CD8-positive, alpha-beta memory T cell (primary cell): ENCODE results near the gene AP4M1. TPM values are rescaled to one million over a fixed set of nuclear protein-coding genes. Genes with fewer than 3 reads are reported as not detected.

Source experiments
- CTCF ChIA-PET: fragments of 350-600 bp; sonication (Branson Sonifier 250); formaldehyde crosslinking; loops from one replicate; lab custom pipeline; 2021; ENCODE audit warnings: antibody characterized with exemption; lab: Charles Lee
- POLR2A ChIA-PET: fragments of 350-600 bp; sonication (Branson Sonifier 250); formaldehyde crosslinking; loops from one replicate; lab custom pipeline; 2021; ENCODE audit warnings: antibody characterized with exemption; lab: Charles Lee
- DNase-seq, 5 donors: peaks; one replicate each; pipeline versions ENCODE4 v3.0.0 to v3.0.0-alpha.2; 2020 to 2022; ENCODE audit warnings: mixed read lengths in 1 of 5
- H3K27ac ChIP-seq: one replicate; pipeline ENCODE4 v1.7.0; 2013; ENCODE audit warnings: low read depth, mild to moderate bottlenecking, low read length, moderate library complexity
- H3K27me3 ChIP-seq: 2 replicates; pipeline ENCODE4 v1.7.0; 2013; ENCODE audit warnings: low read length, mild to moderate bottlenecking; ENCODE audit not compliant: insufficient read depth, poor library complexity, severe bottlenecking
- H3K36me3 ChIP-seq: 2 replicates; pipeline ENCODE4 v1.7.0; 2013; ENCODE audit warnings: mild to moderate bottlenecking, low read length, moderate library complexity; ENCODE audit not compliant: insufficient read depth
- H3K4me1 ChIP-seq: 2 replicates; pipeline ENCODE4 v1.7.0; 2013; ENCODE audit warnings: mild to moderate bottlenecking, low read length, moderate library complexity; ENCODE audit not compliant: insufficient read depth
- H3K4me3 ChIP-seq: 2 replicates; pipeline ENCODE4 v1.7.0; 2013; ENCODE audit warnings: mild to moderate bottlenecking, low read length
- H3K9me3 ChIP-seq: 2 replicates; pipeline ENCODE4 v1.7.0; 2013; ENCODE audit warnings: mild to moderate bottlenecking, low read length
- H3K27ac Mint-ChIP-seq, 8 donors: one replicate each; pipeline ENCODE4 v1.8.0; 2020 to 2021; ENCODE audit warnings: mixed read lengths in 8 of 8, mild to moderate bottlenecking in 6 of 8, inconsistent platforms in 3 of 8, moderate library complexity in 3 of 8
- H3K27me3 Mint-ChIP-seq, 2 donors: one replicate each; pipeline ENCODE4 v1.8.0; 2020 to 2021; ENCODE audit warnings: mixed read lengths in 2 of 2, mild to moderate bottlenecking in 1 of 2, moderate library complexity in 1 of 2
- H3K36me3 Mint-ChIP-seq, 3 donors: one replicate each; pipeline ENCODE4 v1.8.0; 2020 to 2021; ENCODE audit warnings: mixed read lengths in 3 of 3, inconsistent platforms in 1 of 3, mild to moderate bottlenecking in 1 of 3
- H3K4me1 Mint-ChIP-seq, 3 donors: one replicate each; pipeline ENCODE4 v1.8.0; 2020 to 2021; ENCODE audit warnings: mixed read lengths in 3 of 3, inconsistent platforms in 1 of 3, mild to moderate bottlenecking in 1 of 3
- H3K4me3 Mint-ChIP-seq, 7 donors: one replicate each; pipeline ENCODE4 v1.8.0; 2020 to 2021; ENCODE audit warnings: mixed read lengths in 7 of 7, mild to moderate bottlenecking in 6 of 7, moderate library complexity in 4 of 7, inconsistent platforms in 2 of 7
- H3K9me3 Mint-ChIP-seq, 5 donors: one replicate each; pipeline ENCODE4 v1.8.0; 2020 to 2022; ENCODE audit warnings: mixed read lengths in 5 of 5, mild to moderate bottlenecking in 3 of 5, moderate library complexity in 2 of 5, inconsistent platforms in 1 of 5
- polyA plus RNA-seq: library from polyadenylated mRNA; unstranded; fragments of 300-500 nt; fragmentation: Illumina TruSeq; gene quantifications from one replicate; pipeline ENCODE4 v1.2.3, GENCODE V29; 2021
- total RNA-seq, 2 experiments: library from RNA; stranded (reverse); gene quantifications; one replicate each; pipeline ENCODE4 v1.2.3, GENCODE V29; 2021

Gene AP4M1
- total and polyA plus RNA-seq, 3 experiments from 2014 or later: 5.2 to 17.3 (median 13.8) TPM

DNA sequence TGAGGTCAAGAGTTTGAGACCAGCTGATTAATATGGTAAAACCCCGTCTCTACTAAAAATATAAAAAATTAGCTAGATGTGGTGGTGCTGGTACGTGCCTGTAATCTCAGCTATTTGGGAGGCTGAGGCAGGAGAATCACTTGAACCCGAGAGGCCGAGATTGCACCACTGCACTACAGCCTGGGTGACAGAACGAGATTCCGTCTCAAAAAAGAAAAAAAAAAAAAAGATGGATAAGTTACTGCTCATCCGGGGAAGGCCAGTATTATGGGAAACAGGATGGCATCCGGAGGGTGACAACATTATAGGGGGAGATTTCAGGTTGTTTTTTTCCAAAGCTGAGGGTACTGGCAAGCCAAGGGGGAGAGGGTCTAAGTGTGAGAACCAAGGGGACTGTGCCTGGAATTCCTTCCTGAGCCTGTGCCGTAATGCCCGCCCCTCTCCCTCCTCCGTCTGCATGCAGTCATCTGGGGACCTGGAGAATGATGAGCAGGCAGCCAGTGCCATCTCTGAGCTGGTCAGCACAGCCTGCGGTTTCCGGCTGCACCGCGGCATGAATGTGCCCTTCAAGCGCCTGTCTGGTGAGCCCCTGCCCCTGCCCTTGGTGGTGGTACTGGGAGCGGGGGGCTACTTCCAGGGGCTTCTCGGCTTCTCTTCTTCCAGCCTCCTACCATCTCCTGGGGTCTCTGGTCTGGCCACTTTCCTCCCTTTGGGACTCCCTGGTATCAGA lies 51.7 kb downstream of the AP4M1 start:
- H3K4me1 Mint-ChIP-seq: peaks cover 48 to 81% (median 73%) of the 10 kb centered on the region in 3 donors
- Histone ChIP-seq H3K4me1 (peaks cover 51% of the 10 kb centered on the region), H3K27me3 (no peaks in the 10 kb centered on the region), H3K36me3 (peaks cover 13% of the 10 kb centered on the region), H3K9me3 (no peaks in the 10 kb centered on the region), H3K4me3 (no peak overlapping the region), H3K27ac (no peak overlapping the region)
- H3K9me3 Mint-ChIP-seq: no peaks in the 10 kb centered on the region
- H3K27me3 Mint-ChIP-seq: no peaks in the 10 kb centered on the region
- CTCF ChIA-PET: no interaction called here
- no peak for DNase-seq
- peak overlapping the region in 4 of 8 donors; percentile 13 to 79 (median 42) for H3K27ac Mint-ChIP-seq
- peaks cover 0 to 76% (median 13%) of the 10 kb centered on the region in 3 donors for H3K36me3 Mint-ChIP-seq
- peak overlapping the region in 1 of 7 donors; percentile 77 for H3K4me3 Mint-ChIP-seq
- POLR2A ChIA-PET: interaction anchor here (1.0 kb wide), 1 partner anchor 10 kb away, joined by 3 read pairs; no protein-coding TSS in a partner anchor

DNA sequence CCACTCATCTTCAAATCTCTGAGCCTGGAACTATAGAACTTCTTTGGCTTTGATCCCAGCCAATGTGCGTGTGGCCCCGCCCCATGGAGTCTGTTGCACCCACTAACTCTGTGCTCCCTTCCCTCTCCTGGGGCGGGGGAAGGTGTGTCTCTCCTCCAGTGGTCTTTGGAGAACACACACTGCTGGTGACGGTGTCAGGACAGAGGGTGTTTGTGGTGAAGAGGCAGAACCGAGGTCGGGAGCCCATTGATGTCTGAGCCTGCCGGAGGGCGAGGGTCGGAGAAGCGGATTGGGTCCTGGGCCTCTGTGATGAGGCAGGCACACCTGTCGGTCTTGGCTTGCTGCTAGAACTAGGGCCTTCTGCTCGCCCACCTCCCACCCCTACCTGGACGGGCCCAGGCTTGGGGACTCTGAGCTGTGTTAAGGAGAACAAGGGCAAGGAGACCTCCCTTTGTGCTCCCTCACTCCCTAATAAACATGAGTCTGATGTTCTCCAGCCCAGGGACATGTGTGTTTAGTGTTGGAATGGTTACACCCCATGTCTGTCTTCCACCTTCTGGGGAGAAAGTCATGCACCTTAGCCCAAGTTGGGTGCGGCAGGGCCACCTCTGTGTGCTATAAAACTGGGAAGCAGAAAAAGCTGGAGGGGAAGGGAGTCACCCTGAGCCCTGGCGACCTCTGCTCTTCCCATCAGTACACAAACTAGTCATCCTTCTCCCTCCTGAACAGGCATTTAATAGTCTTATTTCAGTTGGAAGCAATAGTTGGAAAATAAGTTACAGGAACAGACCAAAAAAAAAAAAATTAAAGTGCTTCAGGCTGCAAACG lies 52.5 kb downstream of the AP4M1 start:
- H3K27ac Mint-ChIP-seq: peak overlapping the region in 6 of 8 donors; percentile 6 to 82 (median 40)
- peak overlapping the region in 2 of 7 donors; percentile 44 to 77 for H3K4me3 Mint-ChIP-seq
- Histone ChIP-seq H3K4me3 (no peak overlapping the region), H3K27me3 (no peaks in the 10 kb centered on the region), H3K27ac (no peak overlapping the region), H3K4me1 (peaks cover 51% of the 10 kb centered on the region), H3K36me3 (peaks cover 13% of the 10 kb centered on the region), H3K9me3 (no peaks in the 10 kb centered on the region)
- peaks cover 0 to 72% (median 13%) of the 10 kb centered on the region in 3 donors for H3K36me3 Mint-ChIP-seq
- H3K9me3 Mint-ChIP-seq: no peaks in the 10 kb centered on the region
- ChIA-PET POLR2A (interaction anchor here (1.0 kb wide), 1 partner anchor 9 kb away, joined by 3 read pairs; no protein-coding TSS in a partner anchor), CTCF (interaction anchor here (6.1 kb wide), 1 partner anchor 13 kb away, joined by 22 read pairs; the partner anchor contains the start of gene GAL3ST4)
- peaks cover 42 to 77% (median 64%) of the 10 kb centered on the region in 3 donors for H3K4me1 Mint-ChIP-seq
- no peak for DNase-seq
- H3K27me3 Mint-ChIP-seq: no peaks in the 10 kb centered on the region

DNA sequence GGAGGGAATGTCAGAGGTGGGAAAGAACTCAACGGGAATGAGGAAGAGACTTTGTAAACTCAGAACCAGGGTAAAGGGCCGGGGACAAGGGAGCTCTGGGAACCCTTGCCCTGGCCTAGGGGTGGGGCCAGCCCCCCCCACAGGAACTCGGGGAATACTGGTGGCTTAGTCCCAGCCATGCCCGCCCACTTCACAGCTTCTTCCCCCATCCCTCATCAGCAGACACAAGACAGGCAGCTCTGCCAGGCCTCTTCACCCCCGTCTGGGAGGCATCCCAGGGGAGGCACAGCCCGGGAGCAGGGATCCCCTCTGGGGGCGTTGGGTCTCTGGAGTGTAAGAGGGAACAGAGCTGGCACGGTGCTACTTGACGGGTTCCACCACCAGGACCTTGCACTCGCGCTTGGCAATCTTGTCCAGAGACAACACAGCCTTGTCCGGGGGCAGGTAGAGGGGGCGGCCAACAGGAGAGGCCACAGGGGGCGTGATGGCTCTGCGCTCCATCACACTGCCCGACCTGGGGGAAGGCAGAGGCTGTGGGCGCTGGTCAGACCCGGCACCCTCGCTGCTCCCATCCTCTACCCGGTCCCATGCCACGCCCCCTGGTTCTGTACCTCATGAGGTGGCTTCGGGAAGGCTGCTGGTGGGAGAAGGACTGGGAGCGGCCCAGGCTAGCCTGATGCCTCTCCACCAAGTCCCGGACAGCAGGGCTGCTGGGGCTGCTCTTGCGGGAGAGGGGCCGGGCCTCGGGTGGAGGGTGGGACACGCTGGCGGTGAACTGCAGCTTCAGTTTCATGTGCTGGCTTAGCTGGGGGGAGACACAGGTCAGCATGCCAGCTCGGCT lies 53.4 kb downstream of the AP4M1 start:
- no peak overlapping the region for H3K4me3 ChIP-seq
- H3K4me1 ChIP-seq: peaks cover 53% of the 10 kb centered on the region
- Mint-ChIP-seq H3K27me3 (no peaks in the 10 kb centered on the region), H3K36me3 (peaks cover 0 to 67% (median 13%) of the 10 kb centered on the region in 3 donors), H3K4me1 (peaks cover 40 to 76% (median 64%) of the 10 kb centered on the region in 3 donors), H3K9me3 (no peaks in the 10 kb centered on the region), H3K27ac (peak overlapping the region in 2 of 8 donors; percentile 68 to 71), H3K4me3 (peak overlapping the region in 2 of 7 donors; percentile 56 to 84)
- H3K27ac ChIP-seq: no peak overlapping the region
- H3K9me3 ChIP-seq: no peaks in the 10 kb centered on the region
- DNase-seq: no peak
- H3K36me3 ChIP-seq: peaks cover 13% of the 10 kb centered on the region
- no peaks in the 10 kb centered on the region for H3K27me3 ChIP-seq
- ChIA-PET CTCF (interaction anchor here (0.8 to 6.1 kb wide), 2 partner anchors 12 to 22 kb away, joined by 3 to 22 read pairs; partner anchors contain the start of gene GAL3ST4), POLR2A (no interaction called here)

DNA sequence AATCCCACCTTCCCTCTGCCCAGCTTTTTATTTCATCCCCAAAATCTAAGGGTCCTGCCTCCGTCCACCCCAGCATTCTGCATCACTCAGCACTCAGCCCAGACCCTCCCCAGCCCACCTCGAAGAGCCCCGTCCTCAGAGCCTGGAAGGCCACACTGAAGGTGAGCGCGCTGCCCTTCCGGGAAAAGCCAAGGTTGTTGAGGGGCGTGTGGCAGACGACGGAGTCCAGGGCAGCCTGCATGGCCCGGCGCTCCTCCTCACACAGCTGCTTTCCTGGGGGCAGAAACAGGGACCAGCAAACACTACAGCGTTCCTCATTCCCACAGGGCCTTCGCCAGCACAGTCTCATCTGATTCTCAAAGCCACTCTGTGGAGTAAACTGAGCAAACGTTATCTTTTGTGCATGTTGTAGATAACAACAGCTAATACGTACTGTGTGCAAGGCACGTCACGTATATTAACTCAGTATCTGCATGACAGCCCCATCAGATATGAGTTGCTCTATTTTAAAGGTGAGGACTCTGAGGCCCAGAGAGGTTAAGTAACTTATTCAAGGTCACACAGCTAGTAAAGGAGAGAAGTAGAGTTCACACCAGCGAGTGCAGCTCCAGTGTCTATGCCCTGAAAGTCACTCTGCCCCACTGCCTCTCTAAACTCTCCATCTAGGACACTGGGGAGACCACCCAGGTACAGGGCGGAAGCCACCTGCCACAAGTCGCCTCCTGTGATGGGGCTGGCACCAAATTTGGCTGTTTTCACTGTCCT lies 54.3 kb downstream of the AP4M1 start:
- no peaks in the 10 kb centered on the region for H3K27me3 ChIP-seq
- DNase-seq: no peak
- ChIA-PET CTCF (interaction anchor here (0.8 to 6.1 kb wide), 5 partner anchors 11 to 34 kb away, joined by 3 to 22 read pairs (median 6); partner anchors contain the start of gene GAL3ST4), POLR2A (interaction anchor here (0.5 to 1.5 kb wide), 2 partner anchors 11 to 826 kb away, joined by 3 to 4 read pairs; no protein-coding TSS in a partner anchor)
- H3K4me1 ChIP-seq: peaks cover 44% of the 10 kb centered on the region
- peak overlapping the region in 6 of 7 donors; percentile 20 to 87 (median 68) for H3K4me3 Mint-ChIP-seq
- H3K36me3 Mint-ChIP-seq: peaks cover 0 to 61% (median 7%) of the 10 kb centered on the region in 3 donors
- peaks cover 33 to 68% (median 55%) of the 10 kb centered on the region in 3 donors for H3K4me1 Mint-ChIP-seq
- no peaks in the 10 kb centered on the region for H3K27me3 Mint-ChIP-seq
- no peaks in the 10 kb centered on the region for H3K9me3 Mint-ChIP-seq
- H3K27ac Mint-ChIP-seq: peak overlapping the region in 6 of 8 donors; percentile 12 to 86 (median 70)
- no peaks in the 10 kb centered on the region for H3K9me3 ChIP-seq
- no peak overlapping the region for H3K27ac ChIP-seq
- H3K4me3 ChIP-seq: no peak overlapping the region
- peaks cover 13% of the 10 kb centered on the region for H3K36me3 ChIP-seq

DNA sequence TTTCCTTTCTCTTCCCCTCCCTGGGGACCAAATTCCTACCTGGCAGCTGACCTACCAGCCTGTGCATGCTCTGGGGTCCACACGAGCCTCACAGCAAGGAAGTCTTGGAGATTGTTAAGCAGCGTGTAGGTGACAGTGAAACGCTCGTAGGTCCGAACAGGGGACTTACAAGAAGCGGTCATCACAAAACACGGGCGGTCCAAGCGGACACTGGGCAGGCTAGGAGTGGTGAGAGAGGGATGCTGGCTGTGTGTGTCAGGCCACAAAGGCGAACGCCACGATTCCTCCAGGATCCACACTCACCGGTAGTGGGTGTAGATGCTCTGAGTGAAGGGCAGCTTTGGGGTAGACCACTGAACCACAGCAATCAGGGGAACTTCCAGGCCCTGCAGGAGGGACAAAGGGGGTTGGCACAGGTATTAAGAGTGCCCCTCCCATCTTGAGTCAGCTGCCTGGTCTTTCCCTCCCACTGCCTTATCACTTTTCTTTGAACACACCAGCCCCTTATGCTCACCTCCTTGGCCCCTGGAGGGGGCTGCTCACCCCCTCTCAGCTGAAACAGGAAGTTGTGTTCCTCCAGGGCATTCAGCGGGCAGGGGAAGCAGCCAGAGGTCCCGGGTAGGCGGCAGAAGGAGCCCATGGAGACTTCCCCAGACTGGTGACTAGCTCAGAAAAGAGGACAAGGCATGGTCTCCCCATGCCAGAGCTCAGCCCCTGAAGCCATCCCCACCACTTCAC lies 55.1 kb downstream of the AP4M1 start:
- H3K9me3 ChIP-seq: no peaks in the 10 kb centered on the region
- CTCF ChIA-PET: interaction anchor here (1.0 to 6.1 kb wide), 5 partner anchors 11 to 34 kb away, joined by 3 to 22 read pairs (median 6); partner anchors contain the start of gene GAL3ST4
- Mint-ChIP-seq H3K36me3 (peaks cover 0 to 61% (median 7%) of the 10 kb centered on the region in 3 donors), H3K4me1 (peaks cover 33 to 67% (median 55%) of the 10 kb centered on the region in 3 donors), H3K9me3 (no peaks in the 10 kb centered on the region), H3K4me3 (peak overlapping the region; percentile 77 to 87 (median 85)), H3K27me3 (no peaks in the 10 kb centered on the region), H3K27ac (peak overlapping the region; percentile 61 to 96 (median 85))
- H3K36me3 ChIP-seq: peaks cover 13% of the 10 kb centered on the region
- H3K4me3 ChIP-seq: peak overlapping the region; percentile 42
- POLR2A ChIA-PET: interaction anchor here (0.5 to 1.8 kb wide), 3 partner anchors 10 to 73 kb away, joined by 4 to 5 read pairs (median 4); partner anchors contain the start of genes GPC2 and STAG3
- H3K27me3 ChIP-seq: no peaks in the 10 kb centered on the region
- H3K27ac ChIP-seq: peak overlapping the region; percentile 75
- DNase-seq: peak in 2 of 5 donors; percentile 34 to 63
- peaks cover 44% of the 10 kb centered on the region for H3K4me1 ChIP-seq

DNA sequence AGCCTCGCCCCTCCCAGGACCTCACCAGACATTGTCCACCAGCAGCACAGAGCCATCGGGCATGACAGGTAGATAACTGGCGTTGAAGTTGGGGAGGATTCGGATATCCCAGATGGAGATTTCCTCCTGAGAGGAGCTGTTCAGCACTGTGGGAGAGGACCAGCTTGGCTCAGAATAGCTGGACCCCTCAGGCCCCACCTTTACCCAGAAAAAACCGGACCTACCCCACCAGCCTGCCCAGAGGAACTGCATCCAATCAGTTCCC lies 55.6 kb downstream of the AP4M1 start:
- peaks cover 40% of the 10 kb centered on the region for H3K4me1 ChIP-seq
- POLR2A ChIA-PET: interaction anchor here (0.5 to 2.8 kb wide), 4 partner anchors 8 to 73 kb away, joined by 4 to 23 read pairs (median 4); partner anchors contain the start of genes GPC2, LAMTOR4 and STAG3

More for the DNA sequence above, 55.6 kb downstream of the AP4M1 start:
- peaks cover 0 to 56% (median 6%) of the 10 kb centered on the region in 3 donors for H3K36me3 Mint-ChIP-seq
- DNase-seq: no peak
- CTCF ChIA-PET: interaction anchor here (1.0 to 6.1 kb wide), 5 partner anchors 10 to 33 kb away, joined by 3 to 22 read pairs (median 6); partner anchors contain the start of gene GAL3ST4
- Histone ChIP-seq H3K27ac (peak overlapping the region; percentile 75), H3K4me3 (peak overlapping the region; percentile 42), H3K36me3 (peaks cover 13% of the 10 kb centered on the region), H3K9me3 (no peaks in the 10 kb centered on the region), H3K27me3 (no peaks in the 10 kb centered on the region)
- H3K27me3 Mint-ChIP-seq: no peaks in the 10 kb centered on the region
- H3K9me3 Mint-ChIP-seq: no peaks in the 10 kb centered on the region
- peak overlapping the region; percentile 61 to 96 (median 85) for H3K27ac Mint-ChIP-seq
- H3K4me1 Mint-ChIP-seq: peaks cover 32 to 66% (median 51%) of the 10 kb centered on the region in 3 donors
- H3K4me3 Mint-ChIP-seq: peak overlapping the region; percentile 77 to 87 (median 85)
